Subcutaneous adipose tissue (tissue), 4 donors: ENCODE data around the gene PMF1. TPM values are rescaled to one million over a fixed set of nuclear protein-coding genes. Genes with fewer than 3 reads are reported as not detected.

Experiments used
- total RNA-seq, 4 donors: library from RNA; depleted of rRNA; stranded (reverse); fragments of >200 nt; gene quantifications; one replicate each; pipeline ENCODE4 v1.1.0, GENCODE V29; 2016
- TF ChIP-seq, protein P1 (sequence below): fragments of 450-650 bp; IDR thresholded peaks from one replicate; pipeline ENCODE4 v1.5.1; 2016; ENCODE audit warnings: low read depth, mild to moderate bottlenecking, control low read depth, antibody characterized with exemption, moderate library complexity

PMF1 gene
- total RNA-seq, 4 donors from 2014 or later = 36.3 to 51.2 (median 41.0) TPM

DNA sequence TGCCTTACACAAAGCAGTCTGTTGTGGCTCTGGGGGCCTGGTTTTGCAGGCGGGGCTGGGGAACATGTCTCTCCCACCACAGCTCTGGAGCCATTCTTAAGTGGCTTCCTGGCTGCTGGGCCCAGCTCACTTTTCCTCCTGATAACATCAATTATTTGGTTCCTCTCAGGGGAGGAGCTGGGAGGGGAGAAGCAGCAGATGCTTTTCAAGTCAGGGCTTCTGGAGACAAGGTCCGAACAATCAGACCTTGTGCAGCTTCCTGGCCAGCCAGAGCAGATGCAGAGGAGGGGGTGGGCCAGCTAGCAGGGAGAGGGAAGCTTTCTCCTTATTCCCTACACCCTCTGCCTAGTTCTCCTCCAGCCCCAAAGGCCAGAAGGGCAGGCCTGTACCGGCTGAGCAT is 38.7 kb downstream of the PMF1 start:
- TF ChIP-seq, protein P1, sequence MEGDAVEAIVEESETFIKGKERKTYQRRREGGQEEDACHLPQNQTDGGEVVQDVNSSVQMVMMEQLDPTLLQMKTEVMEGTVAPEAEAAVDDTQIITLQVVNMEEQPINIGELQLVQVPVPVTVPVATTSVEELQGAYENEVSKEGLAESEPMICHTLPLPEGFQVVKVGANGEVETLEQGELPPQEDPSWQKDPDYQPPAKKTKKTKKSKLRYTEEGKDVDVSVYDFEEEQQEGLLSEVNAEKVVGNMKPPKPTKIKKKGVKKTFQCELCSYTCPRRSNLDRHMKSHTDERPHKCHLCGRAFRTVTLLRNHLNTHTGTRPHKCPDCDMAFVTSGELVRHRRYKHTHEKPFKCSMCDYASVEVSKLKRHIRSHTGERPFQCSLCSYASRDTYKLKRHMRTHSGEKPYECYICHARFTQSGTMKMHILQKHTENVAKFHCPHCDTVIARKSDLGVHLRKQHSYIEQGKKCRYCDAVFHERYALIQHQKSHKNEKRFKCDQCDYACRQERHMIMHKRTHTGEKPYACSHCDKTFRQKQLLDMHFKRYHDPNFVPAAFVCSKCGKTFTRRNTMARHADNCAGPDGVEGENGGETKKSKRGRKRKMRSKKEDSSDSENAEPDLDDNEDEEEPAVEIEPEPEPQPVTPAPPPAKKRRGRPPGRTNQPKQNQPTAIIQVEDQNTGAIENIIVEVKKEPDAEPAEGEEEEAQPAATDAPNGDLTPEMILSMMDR = no peak

DNA sequence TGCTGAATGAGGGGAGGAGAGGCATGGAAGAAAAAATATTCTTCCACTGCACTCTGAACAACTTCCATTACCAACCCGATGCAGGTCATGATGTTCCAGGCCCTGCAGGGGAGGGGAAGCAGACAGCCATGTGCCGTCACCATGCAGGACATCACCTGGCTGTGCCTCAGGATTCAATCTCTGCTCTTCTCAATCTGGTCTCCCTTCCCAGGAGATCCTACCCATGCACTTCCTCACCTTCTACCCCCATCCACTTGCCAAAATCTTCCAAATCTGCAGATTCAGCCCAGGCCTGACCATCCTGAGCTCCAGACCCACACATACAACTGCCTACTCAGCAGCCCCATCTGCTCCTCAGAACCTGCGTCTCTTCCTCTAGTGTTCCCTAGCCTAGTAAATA is 40.8 kb downstream of the PMF1 start:
- TF ChIP-seq, protein P1 = no peak

DNA sequence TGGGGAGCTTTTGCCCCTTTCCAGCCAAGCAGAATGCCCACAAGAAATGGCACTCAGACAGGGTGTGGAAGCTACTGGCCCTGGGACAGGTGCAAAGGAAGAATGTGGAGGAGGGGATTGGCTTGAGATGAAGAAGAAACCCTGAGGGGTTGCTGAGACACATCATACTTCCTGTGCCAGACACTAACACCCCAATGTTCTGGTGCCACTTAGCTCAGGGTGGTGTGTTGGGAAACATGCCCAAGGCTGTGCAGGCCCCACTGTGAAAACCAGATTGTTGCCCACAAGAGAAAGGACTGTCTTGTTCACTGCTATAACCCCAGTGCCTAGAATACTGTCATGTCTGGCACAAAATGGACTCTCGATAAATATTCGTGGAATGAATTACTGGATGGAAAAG is 44.9 kb downstream of the PMF1 start:
- TF ChIP-seq, protein P1 = no peak

DNA sequence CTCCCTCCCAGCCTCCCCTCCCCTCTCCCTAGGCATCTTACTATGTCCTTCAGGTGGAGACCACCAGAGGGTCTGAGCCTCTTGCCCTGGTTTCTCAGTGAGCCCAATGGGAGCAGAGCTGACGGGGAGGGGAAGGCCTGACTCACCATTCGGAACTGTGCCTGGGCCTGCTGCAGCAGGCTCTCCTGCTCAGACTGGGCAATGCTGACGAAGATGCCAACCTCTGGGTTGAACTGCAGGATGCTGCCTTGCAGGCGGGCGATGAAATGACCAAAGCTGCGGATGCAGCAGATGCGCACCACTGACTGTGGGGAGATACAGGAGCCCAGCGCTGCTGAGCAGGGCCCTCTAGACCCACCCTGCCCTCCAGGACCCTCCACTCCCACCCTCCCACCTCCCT is 46.1 kb downstream of the PMF1 start:
- TF ChIP-seq, protein P1 = no peak

DNA sequence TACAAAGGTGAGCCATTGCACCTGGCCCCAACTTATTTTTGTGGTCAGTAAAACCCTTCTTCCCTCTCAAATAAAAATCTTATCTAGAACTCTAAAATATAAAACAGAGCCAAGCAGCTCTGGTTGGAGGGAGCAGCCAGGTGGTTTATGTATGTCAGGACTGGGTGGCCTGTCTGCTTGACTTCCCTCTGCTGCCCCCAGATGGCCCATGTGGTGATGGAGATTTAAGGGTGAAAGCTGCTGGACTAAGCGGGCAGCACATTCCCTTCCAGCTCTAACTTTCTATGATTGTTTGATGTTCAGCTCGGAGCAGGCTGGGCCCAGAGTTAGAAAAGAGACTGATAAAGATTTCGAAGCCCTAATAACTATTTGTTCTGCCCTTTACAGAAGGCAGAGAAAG is 47.0 kb downstream of the PMF1 start:
- TF ChIP-seq, protein P1 = no peak

GRCh38 chr1:156260896-156261295 is 48.1 kb downstream of the PMF1 start:
- TF ChIP-seq, protein P1 = no peak

GRCh38 chr1:156262461-156263287 is 49.9 kb downstream of the PMF1 start:
- TF ChIP-seq, protein P1 = no peak
